Erythroblast (primary cell): ENCODE measurements around the gene MAG.

ENCODE experiments used
- GATA1 ChIP-seq: IDR thresholded peaks from 2 replicates; pipeline ENCODE4 v1.6.1; 2011; ENCODE audit warnings: low read depth, mild to moderate bottlenecking, control low read depth, low read length, moderate library complexity
- POLR2A ChIP-seq: IDR thresholded peaks from 2 replicates; pipeline ENCODE4 v1.6.1; 2011; ENCODE audit warnings: mild to moderate bottlenecking, low read length

- TF ChIP-seq POLR2A: no peak
- TF ChIP-seq GATA1: no peak
These were observed 13.2 kb downstream of the MAG start for GRCh38 chr19:35305181-35305580.
